C1 segment of cervical spinal cord (tissue), 14 donors: ENCODE measurements around the gene MAP2K1.
"Not testable (repeated sequence)": the region's sequence is repeated elsewhere in the genome, so short reads cannot be mapped to it uniquely, and the experiment has no call there.

Experiments used
- DNase-seq, 14 donors: peaks; one replicate each; lab custom pipeline; 2025; lab: John Stamatoyannopoulos, UW

The MAP2K1 gene

GRCh38 chr15:66393037-66393436 is 6.3 kb downstream of the MAP2K1 start:
- DNase-seq, result not testable (repeated sequence)

GRCh38 chr15:66394472-66394871 is 7.8 kb downstream of the MAP2K1 start:
- DNase-seq, result no peak

GRCh38 chr15:66394915-66395314 is 8.2 kb downstream of the MAP2K1 start:
- no peak for DNase-seq

GRCh38 chr15:66399276-66399675 is 12.6 kb downstream of the MAP2K1 start:
- no peak for DNase-seq

- peak in 1 of 14 donors; percentile 12 for DNase-seq
Observed at GRCh38 chr15:66400351-66400774, 13.7 kb downstream of the MAP2K1 start.

GRCh38 chr15:66401130-66402021 is 14.7 kb downstream of the MAP2K1 start:
- DNase-seq, result no peak

- no peak for DNase-seq
Observed at GRCh38 chr15:66402761-66403284, 16.1 kb downstream of the MAP2K1 start.

- DNase-seq, result no peak
Observed at GRCh38 chr15:66403323-66403722, 16.6 kb downstream of the MAP2K1 start.

- DNase-seq, result no peak
Observed at GRCh38 chr15:66404122-66404521, 17.4 kb downstream of the MAP2K1 start.

GRCh38 chr15:66404532-66404931 is 17.8 kb downstream of the MAP2K1 start:
- DNase-seq, result no peak

- no peak for DNase-seq
Observed at GRCh38 chr15:66405007-66405406, 18.3 kb downstream of the MAP2K1 start.

- DNase-seq, result no peak
Observed at GRCh38 chr15:66405615-66406014, 18.9 kb downstream of the MAP2K1 start.

GRCh38 chr15:66408254-66408653 is 21.5 kb downstream of the MAP2K1 start:
- no peak for DNase-seq

GRCh38 chr15:66408675-66409282 is 22.1 kb downstream of the MAP2K1 start:
- DNase-seq, result no peak

- DNase-seq, result no peak
Observed at GRCh38 chr15:66409565-66410108, 22.9 kb downstream of the MAP2K1 start.

GRCh38 chr15:66411190-66411589 is 24.5 kb downstream of the MAP2K1 start:
- no peak for DNase-seq

- DNase-seq, result no peak
Observed at GRCh38 chr15:66412220-66412619, 25.5 kb downstream of the MAP2K1 start.

GRCh38 chr15:66413579-66413978 is 26.9 kb downstream of the MAP2K1 start:
- no peak for DNase-seq

GRCh38 chr15:66415360-66415759 is 28.6 kb downstream of the MAP2K1 start:
- peak in 2 of 14 donors; percentile 7 to 23 for DNase-seq

GRCh38 chr15:66417736-66418135 is 31.0 kb downstream of the MAP2K1 start:
- DNase-seq, result no peak

GRCh38 chr15:66419471-66419870 is 32.8 kb downstream of the MAP2K1 start:
- DNase-seq, result no peak

- no peak for DNase-seq
Observed at GRCh38 chr15:66422347-66422746, 35.6 kb downstream of the MAP2K1 start.
